Hematopoietic multipotent progenitor cell treated with erythropoietin and hydrocortisone succinate and interleukin-3 and kit ligand, for 17 days (in vitro differentiated cells): Measurements from ENCODE around the gene TSEN15.
A peak's percentile ranks its signal among the peaks of the same experiment; 100 is the strongest.
"Not testable (repeated sequence)": the region's sequence is repeated elsewhere in the genome, so short reads cannot be mapped to it uniquely, and the experiment has no call there.

ENCODE experiments used
- DNase-seq: peaks from one replicate; pipeline ENCODE4 v3.0.0-alpha.2; 2015; ENCODE audit warnings: low spot score

Gene TSEN15

GRCh38 chr1:184053881-184054280 is 2.4 kb downstream of the TSEN15 start:
- DNase-seq = no peak

GRCh38 chr1:184056921-184057555 is 5.5 kb downstream of the TSEN15 start:
- no peak for DNase-seq

- DNase-seq = no peak
Observed at GRCh38 chr1:184059887-184060286, 8.4 kb downstream of the TSEN15 start.

GRCh38 chr1:184060316-184060715 is 8.8 kb downstream of the TSEN15 start:
- no peak for DNase-seq

- DNase-seq = no peak
Observed at GRCh38 chr1:184061396-184062003, 10.0 kb downstream of the TSEN15 start.

- no peak for DNase-seq
Observed at GRCh38 chr1:184062640-184063286, 11.2 kb downstream of the TSEN15 start.

GRCh38 chr1:184065559-184065958 is 14.0 kb downstream of the TSEN15 start:
- DNase-seq = no peak

- DNase-seq = no peak
Observed at GRCh38 chr1:184068354-184068753, 16.8 kb downstream of the TSEN15 start.

- DNase-seq = no peak
Observed at GRCh38 chr1:184069675-184070074, 18.1 kb downstream of the TSEN15 start.

GRCh38 chr1:184072376-184072775 is 20.8 kb downstream of the TSEN15 start:
- no peak for DNase-seq

- DNase-seq = no peak
Observed at GRCh38 chr1:184074383-184074782, 22.9 kb downstream of the TSEN15 start.

- peak; percentile 9 for DNase-seq
Observed at GRCh38 chr1:184075055-184076029, 23.8 kb downstream of the TSEN15 start.

- DNase-seq = no peak
Observed at GRCh38 chr1:184078564-184079249, 27.2 kb downstream of the TSEN15 start.

GRCh38 chr1:184080309-184080708 is 28.8 kb downstream of the TSEN15 start:
- DNase-seq = no peak

GRCh38 chr1:184082541-184083415 is 31.2 kb downstream of the TSEN15 start:
- DNase-seq = no peak

- no peak for DNase-seq
Observed at GRCh38 chr1:184085667-184086066, 34.1 kb downstream of the TSEN15 start.

GRCh38 chr1:184088037-184088436 is 36.5 kb downstream of the TSEN15 start:
- no peak for DNase-seq

GRCh38 chr1:184093071-184093470 is 41.5 kb downstream of the TSEN15 start:
- DNase-seq = no peak

GRCh38 chr1:184096005-184096404 is 44.5 kb downstream of the TSEN15 start:
- no peak for DNase-seq

GRCh38 chr1:184096580-184096979 is 45.0 kb downstream of the TSEN15 start:
- not testable (repeated sequence) for DNase-seq

GRCh38 chr1:184101141-184101540 is 49.6 kb downstream of the TSEN15 start:
- no peak for DNase-seq
